WTC11 (cell line): ENCODE data around the gene NRP2. TPM values are rescaled to one million over a fixed set of nuclear protein-coding genes. Genes with fewer than 3 reads are reported as not detected.

Source experiments
- ATAC-seq: fragments of 200-7000 bp; cut with Tn5 transposase; 2 replicates; pipeline ENCODE4 v1.10.0; 2021; ENCODE audit warnings: mild to moderate bottlenecking, moderate library complexity
- CTCF ChIA-PET: fragments of 300-600 bp; sonication (Branson Sonifier 250); formaldehyde crosslinking; loops from one replicate; lab custom pipeline; 2021; ENCODE audit warnings: antibody characterized with exemption; lab: Charles Lee
- POLR2A ChIA-PET: fragments of 350-600 bp; sonication (Branson Sonifier 250); formaldehyde crosslinking; loops from one replicate; lab custom pipeline; 2021; ENCODE audit warnings: antibody characterized with exemption; lab: Charles Lee
- DNase-seq: peaks from one replicate; pipeline ENCODE4 v3.0.0; 2021; ENCODE audit warnings: low spot score
- H3K27ac Mint-ChIP-seq: 2 replicates; pipeline ENCODE4 v1.8.0; 2021; ENCODE audit warnings: mixed read lengths
- H3K27me3 Mint-ChIP-seq: 2 replicates; pipeline ENCODE4 v1.8.0; 2021; ENCODE audit warnings: low read depth, mild to moderate bottlenecking, moderate library complexity, mixed read lengths
- H3K36me3 Mint-ChIP-seq: 2 replicates; pipeline ENCODE4 v1.8.0; 2021; ENCODE audit warnings: mixed read lengths
- H3K4me1 Mint-ChIP-seq: 2 replicates; pipeline ENCODE4 v1.8.0; 2022; ENCODE audit warnings: mixed read lengths
- H3K4me3 Mint-ChIP-seq: 2 replicates; pipeline ENCODE4 v1.8.0; 2021; ENCODE audit warnings: mild to moderate bottlenecking, moderate library complexity, mixed read lengths
- H3K9me3 Mint-ChIP-seq: 2 replicates; pipeline ENCODE4 v1.8.0; 2021; ENCODE audit warnings: mixed read lengths
- AR ChIP-seq: fragments of 250-450 bp; sonication (Bioruptor Pico); IDR thresholded peaks from 2 replicates; pipeline ENCODE4 v1.9.0; 2021; ENCODE audit warnings: mild to moderate bottlenecking
- CBFB ChIP-seq: sonication (generic); formaldehyde crosslinking; IDR thresholded peaks from 2 replicates; pipeline ENCODE4 v1.8.1; 2022; ENCODE audit warnings: mild to moderate bottlenecking, low read depth, missing genetic modification reagents
- CDX4 ChIP-seq: fragments of 250-450 bp; sonication (Bioruptor Pico); IDR thresholded peaks from 2 replicates; pipeline ENCODE4 v1.9.0; 2021; ENCODE audit warnings: moderate library complexity, mild to moderate bottlenecking, inconsistent platforms, borderline replicate concordance
- CREB1 ChIP-seq: sonication (generic); formaldehyde crosslinking; IDR thresholded peaks from 2 replicates; pipeline ENCODE4 v1.8.0; 2023; ENCODE audit warnings: mild to moderate bottlenecking, missing genetic modification reagents
- ERG ChIP-seq: fragments of 250-450 bp; sonication (Bioruptor Pico); IDR thresholded peaks from 2 replicates; pipeline ENCODE4 v1.8.0; 2021; ENCODE audit warnings: mild to moderate bottlenecking
- ESRRA ChIP-seq: sonication (generic); formaldehyde crosslinking; IDR thresholded peaks from 2 replicates; pipeline ENCODE4 v1.8.1; 2022; ENCODE audit warnings: mild to moderate bottlenecking, missing genetic modification reagents, borderline replicate concordance
- JUN ChIP-seq: sonication (generic); formaldehyde crosslinking; IDR thresholded peaks from 2 replicates; pipeline ENCODE4 v1.8.0; 2023; ENCODE audit warnings: mild to moderate bottlenecking, missing genetic modification reagents
- MXD4 ChIP-seq: fragments of 250-450 bp; sonication (Bioruptor Pico); IDR thresholded peaks from 2 replicates; pipeline ENCODE4 v1.8.0; 2021; ENCODE audit warnings: mild to moderate bottlenecking, moderate library complexity, borderline replicate concordance
- NR2C2 ChIP-seq: sonication (generic); formaldehyde crosslinking; IDR thresholded peaks from 2 replicates; pipeline ENCODE4 v1.8.0; 2022; ENCODE audit warnings: mild to moderate bottlenecking, missing genetic modification reagents
- RELA ChIP-seq: sonication (generic); formaldehyde crosslinking; IDR thresholded peaks from 2 replicates; pipeline ENCODE4 v1.8.1; 2022; ENCODE audit warnings: missing genetic modification reagents, mild to moderate bottlenecking, borderline replicate concordance
- SP1 ChIP-seq: sonication (generic); formaldehyde crosslinking; conservative IDR thresholded peaks from 2 replicates; pipeline ENCODE4 v1.8.1; 2022; ENCODE audit warnings: missing genetic modification reagents
- TEAD1 ChIP-seq: sonication (generic); formaldehyde crosslinking; IDR thresholded peaks from 2 replicates; pipeline ENCODE4 v1.8.0; 2022; ENCODE audit warnings: mild to moderate bottlenecking, missing genetic modification reagents
- TEAD4 ChIP-seq: sonication (generic); formaldehyde crosslinking; IDR thresholded peaks from 2 replicates; pipeline ENCODE4 v1.8.0; 2022; ENCODE audit warnings: mild to moderate bottlenecking, missing genetic modification reagents
- ZNF121 ChIP-seq: sonication (generic); formaldehyde crosslinking; IDR thresholded peaks from 2 replicates; pipeline ENCODE4 v1.8.0; 2023; ENCODE audit warnings: missing genetic modification reagents
- ZNF281 ChIP-seq: sonication (generic); formaldehyde crosslinking; IDR thresholded peaks from 2 replicates; pipeline ENCODE4 v1.8.0; 2023; ENCODE audit warnings: mild to moderate bottlenecking, missing genetic modification reagents
- ZNF317 ChIP-seq: sonication (generic); formaldehyde crosslinking; IDR thresholded peaks from 2 replicates; pipeline ENCODE4 v1.8.1; 2023; ENCODE audit warnings: low read depth, mild to moderate bottlenecking, moderate library complexity, missing genetic modification reagents, borderline replicate concordance
- ZNF396 ChIP-seq: fragments of 250-450 bp; sonication (Bioruptor Pico); IDR thresholded peaks from 2 replicates; pipeline ENCODE4 v1.8.0; 2021; ENCODE audit warnings: mild to moderate bottlenecking, moderate library complexity, borderline replicate concordance
- total RNA-seq: library from RNA; stranded (reverse); gene quantifications from 3 replicates; pipeline ENCODE4 v1.2.3, GENCODE V29; 2021
- TF ChIP-seq, protein P1 (sequence below): fragments of 250-450 bp; sonication (Bioruptor Pico); conservative IDR thresholded peaks from 2 replicates; pipeline ENCODE4 v1.9.0; 2021; ENCODE audit warnings: mild to moderate bottlenecking
- TF ChIP-seq, protein P2 (sequence below): sonication (generic); formaldehyde crosslinking; IDR thresholded peaks from 2 replicates; pipeline ENCODE4 v1.8.1; 2022; ENCODE audit warnings: mild to moderate bottlenecking, missing genetic modification reagents, moderate library complexity, borderline replicate concordance

The NRP2 gene
- total RNA-seq, 1 experiment from 2014 or later: 41.0 TPM

DNA sequence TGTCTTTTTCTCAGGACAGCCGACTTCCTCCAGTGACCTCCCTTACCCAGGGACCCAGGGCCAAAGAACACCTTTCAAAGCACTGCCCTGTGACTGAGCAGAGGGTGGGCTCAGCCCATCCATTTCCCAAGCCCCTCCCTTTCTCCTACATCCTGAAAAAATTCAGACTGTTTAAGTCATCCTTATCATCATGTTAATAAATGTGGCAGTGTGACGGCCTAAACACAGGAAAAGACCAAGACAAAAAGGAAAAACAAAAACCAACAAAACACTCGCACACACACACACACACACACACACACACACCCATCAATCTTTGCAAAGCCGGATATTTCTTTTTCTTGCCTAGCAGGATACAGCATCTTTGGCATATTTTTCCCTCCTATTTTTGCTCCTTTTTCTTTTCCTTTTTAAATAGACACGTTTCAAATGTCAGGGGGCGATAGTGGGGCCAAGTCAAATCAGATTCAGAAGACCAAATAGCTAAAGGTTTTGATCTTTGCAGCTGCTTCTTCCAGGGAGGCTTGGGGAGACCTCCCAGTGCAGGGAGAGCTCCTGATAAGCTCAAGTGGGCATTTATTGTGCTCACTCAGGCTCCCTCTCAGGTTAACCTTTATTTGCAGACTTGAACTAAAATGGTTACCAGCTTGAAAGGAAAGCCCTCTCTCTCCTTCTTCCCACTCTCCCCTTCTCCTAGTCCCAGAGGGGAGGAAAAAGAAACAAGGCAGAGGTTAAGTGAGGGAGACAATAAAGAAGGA lies 39.5 kb upstream of the NRP2 start (continued):
- TF ChIP-seq ZNF281: no peak

- peaks cover 7% of the 10 kb centered on the region; the same call in 1 of the 2 replicates for H3K36me3 Mint-ChIP-seq
- no peak for ATAC-seq
- H3K4me1 Mint-ChIP-seq: peaks cover 50% of the 10 kb centered on the region
- H3K27me3 Mint-ChIP-seq: no peaks in the 10 kb centered on the region
- no peak overlapping the region for H3K27ac Mint-ChIP-seq
- TF ChIP-seq ZNF317 (CRISPR knock-in tag) (no peak), CDX4 (CRISPR knock-in tag) (no peak), TEAD4 (CRISPR knock-in tag) (no peak), ERG (CRISPR knock-in tag) (no peak), ZNF121 (CRISPR knock-in tag) (no peak), CREB1 (CRISPR knock-in tag) (no peak), MXD4 (CRISPR knock-in tag) (no peak), TEAD1 (CRISPR knock-in tag) (no peak), CBFB (CRISPR knock-in tag) (no peak), NR2C2 (no peak)
- TF ChIP-seq, protein P1, sequence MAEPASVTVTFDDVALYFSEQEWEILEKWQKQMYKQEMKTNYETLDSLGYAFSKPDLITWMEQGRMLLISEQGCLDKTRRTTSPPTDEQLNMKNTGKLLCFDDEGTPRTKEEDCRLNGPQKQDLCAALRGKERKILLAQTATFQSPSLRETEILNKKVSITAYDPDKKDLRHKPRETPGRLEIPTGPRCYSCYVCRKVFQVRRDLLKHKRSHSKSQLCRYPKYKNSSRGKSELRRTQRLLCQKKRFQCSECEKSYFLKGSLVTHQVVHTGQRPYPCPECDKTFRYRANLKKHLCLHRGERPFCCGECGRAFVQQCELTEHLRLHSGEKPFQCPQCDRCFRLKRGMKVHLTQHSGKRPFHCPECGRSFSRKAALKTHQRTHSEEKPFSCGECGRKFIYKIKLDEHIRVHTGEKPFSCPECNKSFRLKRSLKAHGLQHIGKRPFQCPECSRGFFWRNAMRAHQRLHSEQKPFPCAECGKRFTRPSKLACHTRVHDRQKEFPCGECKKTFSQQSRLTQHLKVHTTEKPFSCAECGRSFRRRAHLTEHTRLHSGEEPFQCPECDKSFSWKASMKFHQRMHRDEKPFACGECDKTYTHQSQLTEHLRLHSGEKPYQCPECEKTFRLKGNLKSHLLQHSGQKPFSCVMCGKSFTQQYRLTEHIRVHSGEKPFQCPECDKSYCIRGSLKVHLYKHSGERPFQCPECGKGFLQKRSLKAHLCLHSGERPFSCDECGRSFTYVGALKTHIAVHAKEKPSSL: no peak
- H3K4me3 Mint-ChIP-seq: no peak overlapping the region
- no peak for DNase-seq
- CTCF ChIA-PET: interaction anchor here (0.7 to 1.0 kb wide), 4 partner anchors 8 to 78 kb away, joined by 3 to 7 read pairs (median 4); no protein-coding TSS in a partner anchor
- peaks cover 10% of the 10 kb centered on the region for H3K9me3 Mint-ChIP-seq
- POLR2A ChIA-PET: interaction anchor here (0.7 kb wide), 1 partner anchor 1522 kb away, joined by 5 read pairs; no protein-coding TSS in a partner anchor
Measured at GRCh38 chr2:205643391-205643885, 38.9 kb upstream of the NRP2 start.

GRCh38 chr2:205644018-205644417 lies 38.3 kb upstream of the NRP2 start:
- ATAC-seq (no peak), DNase-seq (no peak)
- H3K4me3 Mint-ChIP-seq: no peak overlapping the region
- peaks cover 10% of the 10 kb centered on the region for H3K9me3 Mint-ChIP-seq
- no peak overlapping the region for H3K27ac Mint-ChIP-seq
- H3K4me1 Mint-ChIP-seq: peaks cover 50% of the 10 kb centered on the region
- CTCF ChIA-PET: no interaction called here
- peaks cover 7% of the 10 kb centered on the region; the same call in 1 of the 2 replicates for H3K36me3 Mint-ChIP-seq
- no peaks in the 10 kb centered on the region; the same call in 1 of the 2 replicates for H3K27me3 Mint-ChIP-seq
- POLR2A ChIA-PET: no interaction called here
- TF ChIP-seq JUN (CRISPR knock-in tag) (no peak), RELA (CRISPR knock-in tag) (no peak), AR (CRISPR knock-in tag) (no peak), ESRRA (CRISPR knock-in tag) (no peak), ZNF396 (CRISPR knock-in tag) (no peak), SP1 (CRISPR knock-in tag) (no peak)
- TF ChIP-seq, protein P2, sequence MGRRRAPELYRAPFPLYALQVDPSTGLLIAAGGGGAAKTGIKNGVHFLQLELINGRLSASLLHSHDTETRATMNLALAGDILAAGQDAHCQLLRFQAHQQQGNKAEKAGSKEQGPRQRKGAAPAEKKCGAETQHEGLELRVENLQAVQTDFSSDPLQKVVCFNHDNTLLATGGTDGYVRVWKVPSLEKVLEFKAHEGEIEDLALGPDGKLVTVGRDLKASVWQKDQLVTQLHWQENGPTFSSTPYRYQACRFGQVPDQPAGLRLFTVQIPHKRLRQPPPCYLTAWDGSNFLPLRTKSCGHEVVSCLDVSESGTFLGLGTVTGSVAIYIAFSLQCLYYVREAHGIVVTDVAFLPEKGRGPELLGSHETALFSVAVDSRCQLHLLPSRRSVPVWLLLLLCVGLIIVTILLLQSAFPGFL (CRISPR knock-in tag): no peak
